SH-SY5Y (cell line): ENCODE results near the gene ZNF800.

Experiments
- GATA2 ChIP-seq: IDR thresholded peaks from 2 replicates; pipeline ENCODE4 v1.6.1; 2011; ENCODE audit warnings: mild to moderate bottlenecking, low read depth, low read length
- GATA3 ChIP-seq: IDR thresholded peaks from 2 replicates; pipeline ENCODE4 v1.6.1; 2011; ENCODE audit warnings: low read depth, mild to moderate bottlenecking, low read length, moderate library complexity

The ZNF800 gene

DNA sequence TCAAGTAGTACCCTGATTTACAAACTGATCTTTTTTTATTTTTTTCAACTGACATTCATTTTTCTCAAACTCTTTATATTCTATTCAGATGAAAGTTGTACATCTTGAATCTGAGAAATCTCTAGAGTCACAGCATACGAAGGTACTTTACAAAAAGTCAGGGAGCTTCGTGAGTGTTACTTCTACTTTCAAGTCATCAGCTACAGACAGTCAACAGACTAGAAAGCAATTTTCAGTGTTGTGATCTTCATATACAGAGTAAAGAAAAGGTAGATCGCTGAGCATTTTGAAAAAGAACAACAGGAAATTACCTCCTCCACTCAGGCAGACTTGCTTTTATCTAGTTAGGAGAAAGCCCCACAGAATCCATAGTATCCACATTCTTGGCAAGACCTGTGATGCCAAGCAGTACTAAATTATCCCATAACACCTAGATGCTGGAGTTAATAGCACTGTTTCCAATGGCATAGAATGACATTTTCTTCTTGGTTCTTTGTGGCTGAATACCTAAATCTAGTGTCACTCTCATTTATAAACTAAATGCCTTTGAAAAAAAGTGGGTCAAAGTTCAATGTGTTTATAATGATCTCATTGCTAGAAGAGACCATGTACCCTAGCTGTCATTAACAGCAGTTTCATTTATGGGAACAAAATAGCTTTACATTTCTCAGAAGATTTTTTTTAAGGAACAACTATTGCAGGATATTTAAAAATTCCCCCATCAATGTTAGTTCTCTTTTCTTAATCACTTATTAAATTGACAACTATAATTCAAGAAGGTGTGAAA lies 12.0 kb upstream of the ZNF800 start:
- TF ChIP-seq GATA3 (no peak), GATA2 (no peak)

GRCh38 chr7:127396184-127396583 lies 3.7 kb upstream of the ZNF800 start:
- TF ChIP-seq GATA3 (no peak), GATA2 (no peak)

GRCh38 chr7:127393368-127394058 lies 1.0 kb upstream of the ZNF800 start:
- no peak for TF ChIP-seq GATA3
- no peak for TF ChIP-seq GATA2

DNA sequence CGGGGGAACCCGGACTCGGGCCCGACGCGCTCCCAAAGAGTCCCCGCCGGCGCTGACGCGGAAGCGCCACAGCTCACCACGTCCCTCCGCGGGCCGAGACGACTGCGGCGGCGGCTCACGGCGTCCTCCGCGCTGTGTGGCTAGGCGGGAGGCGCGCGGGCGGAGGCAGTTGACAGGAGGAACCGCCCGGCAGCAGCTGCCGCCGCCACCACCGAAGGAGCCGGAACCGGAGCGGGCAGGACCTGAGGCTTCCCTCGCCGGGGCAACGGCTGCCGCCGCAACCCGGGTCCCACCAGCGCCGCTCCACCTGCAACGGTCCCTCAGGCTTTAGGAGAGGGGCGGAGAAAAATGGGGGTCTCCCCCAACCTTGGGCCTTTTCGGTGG lies 334 bp downstream of the ZNF800 start:
- no peak for TF ChIP-seq GATA3
- TF ChIP-seq GATA2, result no peak

DNA sequence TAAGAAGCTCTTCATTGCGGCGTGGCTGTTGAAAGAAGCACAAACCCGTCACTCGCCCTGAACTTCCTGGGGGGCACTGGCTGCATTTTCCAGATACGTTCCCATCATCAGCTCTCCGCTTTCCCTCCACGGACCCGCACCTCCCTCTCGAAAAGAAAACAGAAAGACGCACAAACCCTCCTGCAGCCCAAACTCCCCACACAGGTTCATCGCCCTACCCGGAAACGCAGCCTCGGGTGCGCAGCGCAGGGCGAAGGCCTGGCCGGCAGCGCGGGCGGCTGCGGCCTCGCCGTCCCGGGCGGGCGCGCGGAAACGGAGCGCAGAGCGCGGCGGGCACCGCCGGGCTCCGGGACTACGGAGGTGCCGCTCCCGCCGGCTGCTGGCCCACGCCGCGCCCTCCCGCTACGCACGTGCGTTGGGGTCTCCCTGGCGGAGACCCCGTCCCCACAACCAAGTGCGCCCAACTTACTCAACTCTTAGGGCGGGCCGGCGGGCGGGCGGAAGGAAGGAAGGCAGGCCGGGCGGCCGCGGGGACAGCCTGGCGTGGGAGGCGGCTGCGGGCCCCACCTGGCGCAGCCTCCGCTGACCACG lies 822 bp downstream of the ZNF800 start:
- TF ChIP-seq GATA2 (no peak), GATA3 (no peak)

GRCh38 chr7:127390817-127391590 lies 1.5 kb downstream of the ZNF800 start:
- TF ChIP-seq GATA2 (no peak), GATA3 (no peak)

DNA sequence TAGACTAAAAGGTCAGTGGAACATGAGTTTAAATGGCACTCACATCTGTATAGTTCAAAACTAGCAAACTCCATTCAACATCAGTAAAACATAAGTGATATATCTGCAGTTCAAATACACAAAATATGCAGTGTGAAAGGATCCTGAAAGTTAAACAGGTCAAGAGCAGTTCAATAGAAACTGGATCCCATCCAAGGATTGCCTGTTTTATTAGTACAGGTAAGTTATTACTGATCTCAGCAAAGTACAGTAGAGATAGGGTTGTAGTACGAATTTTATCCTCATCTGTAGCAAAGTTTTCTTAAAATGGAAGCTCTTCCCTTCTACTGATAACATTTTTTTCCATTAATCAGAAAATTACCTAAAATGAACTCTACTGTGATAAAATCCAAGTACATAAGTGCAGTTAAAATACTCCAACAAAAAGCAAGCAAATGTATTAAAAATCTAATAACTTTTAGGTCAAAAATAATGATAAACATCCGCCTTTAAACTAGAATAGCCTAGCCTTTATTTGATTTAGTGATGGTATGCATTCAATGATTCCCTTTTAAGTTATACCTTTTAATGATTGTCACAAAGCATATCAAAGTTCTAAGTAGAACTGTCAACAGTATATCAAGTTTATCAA lies 2.2 kb downstream of the ZNF800 start:
- TF ChIP-seq GATA3, result no peak
- TF ChIP-seq GATA2, result no peak

DNA sequence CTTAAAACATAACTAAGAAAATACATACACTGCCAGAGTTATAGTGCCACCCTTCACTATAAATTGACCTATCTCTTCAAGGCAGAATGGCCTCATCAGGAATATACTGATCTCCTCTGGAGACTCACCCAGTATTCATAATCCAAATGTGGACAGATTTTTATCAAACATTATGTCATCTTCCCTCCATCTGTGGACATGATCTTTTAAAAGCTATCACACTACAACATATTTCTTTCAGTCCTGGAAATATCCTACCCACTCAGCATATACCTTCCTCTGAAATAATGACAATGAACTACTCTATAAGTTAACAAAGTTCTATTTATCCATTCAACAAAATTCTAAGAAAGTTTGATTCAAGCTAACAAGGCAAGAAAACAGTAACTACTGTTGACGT lies 3.2 kb downstream of the ZNF800 start:
- no peak for TF ChIP-seq GATA3

DNA sequence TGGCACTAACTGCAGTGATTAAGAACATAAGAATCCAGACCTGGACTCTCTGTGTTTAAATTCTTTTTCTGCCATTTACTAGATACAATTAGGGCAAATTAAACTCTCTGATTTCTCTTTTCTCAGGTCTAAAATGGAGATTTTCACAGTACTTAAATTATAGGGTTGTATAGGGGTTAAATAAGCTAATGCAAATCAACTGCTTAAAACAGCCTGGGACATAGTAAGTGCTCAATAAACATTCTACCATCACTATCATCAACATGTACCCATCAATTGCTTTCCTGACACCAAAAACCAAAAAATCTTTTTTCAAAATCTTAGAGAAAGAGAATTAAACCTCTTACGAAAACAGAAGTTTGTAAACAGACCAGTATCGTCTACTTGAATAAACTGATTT lies 4.5 kb downstream of the ZNF800 start:
- TF ChIP-seq GATA2, result no peak

GRCh38 chr7:127383123-127383835 lies 9.2 kb downstream of the ZNF800 start:
- TF ChIP-seq GATA3, result no peak

- TF ChIP-seq GATA3, result no peak
- TF ChIP-seq GATA2, result no peak
Measured at GRCh38 chr7:127382301-127383085, 10.0 kb downstream of the ZNF800 start.

DNA sequence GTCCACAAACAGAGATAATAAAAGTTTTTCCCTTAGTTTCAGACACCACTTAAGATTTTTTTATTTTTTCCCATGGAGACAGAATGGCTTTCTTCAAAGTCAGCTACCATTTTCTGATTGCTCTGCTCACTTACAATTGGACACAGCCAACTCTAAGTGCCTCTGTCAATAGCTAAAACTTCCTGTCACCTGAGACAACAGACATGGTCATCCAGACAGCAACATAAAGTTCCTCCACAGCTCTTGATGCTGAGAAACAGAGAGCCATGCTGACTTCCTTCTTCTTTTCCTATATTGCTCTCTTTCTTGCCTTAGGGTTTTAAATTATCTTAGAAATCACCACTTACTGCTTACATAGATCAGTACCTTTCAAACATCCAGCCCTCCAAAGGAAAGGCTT lies 12.0 kb downstream of the ZNF800 start:
- no peak for TF ChIP-seq GATA2
- no peak for TF ChIP-seq GATA3

DNA sequence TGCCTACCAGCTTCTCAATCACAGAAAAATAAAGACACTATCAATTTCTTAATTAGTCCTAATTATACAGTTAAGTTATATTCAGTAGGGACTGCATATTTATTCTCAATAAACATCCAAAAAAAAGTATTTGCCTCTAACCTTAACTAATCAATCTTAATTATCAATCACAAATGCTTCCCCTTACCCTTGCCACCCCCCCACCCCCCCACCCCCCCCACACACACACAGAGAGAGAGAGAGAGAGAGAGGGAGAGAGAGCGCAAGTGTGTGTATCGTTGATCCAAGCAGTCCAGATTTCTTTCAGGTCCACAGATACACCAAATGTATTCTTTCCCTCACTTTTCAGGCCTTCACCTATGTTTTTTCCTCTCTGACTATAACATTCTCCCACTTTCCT lies 12.9 kb downstream of the ZNF800 start:
- TF ChIP-seq GATA2 (no peak), GATA3 (no peak)
